SKM-1 (cell line): ENCODE data around the gene ARMCX6.
A peak's percentile ranks its signal among the peaks of the same experiment; 100 is the strongest.
"Not testable (repeated sequence)": the region's sequence is repeated elsewhere in the genome, so short reads cannot be mapped to it uniquely, and the experiment has no call there.

ENCODE experiments used
- DNase-seq: peaks from one replicate; lab custom pipeline; 2025; ENCODE audit not compliant: unreplicated experiment; lab: John Stamatoyannopoulos, UW

The ARMCX6 gene

DNA sequence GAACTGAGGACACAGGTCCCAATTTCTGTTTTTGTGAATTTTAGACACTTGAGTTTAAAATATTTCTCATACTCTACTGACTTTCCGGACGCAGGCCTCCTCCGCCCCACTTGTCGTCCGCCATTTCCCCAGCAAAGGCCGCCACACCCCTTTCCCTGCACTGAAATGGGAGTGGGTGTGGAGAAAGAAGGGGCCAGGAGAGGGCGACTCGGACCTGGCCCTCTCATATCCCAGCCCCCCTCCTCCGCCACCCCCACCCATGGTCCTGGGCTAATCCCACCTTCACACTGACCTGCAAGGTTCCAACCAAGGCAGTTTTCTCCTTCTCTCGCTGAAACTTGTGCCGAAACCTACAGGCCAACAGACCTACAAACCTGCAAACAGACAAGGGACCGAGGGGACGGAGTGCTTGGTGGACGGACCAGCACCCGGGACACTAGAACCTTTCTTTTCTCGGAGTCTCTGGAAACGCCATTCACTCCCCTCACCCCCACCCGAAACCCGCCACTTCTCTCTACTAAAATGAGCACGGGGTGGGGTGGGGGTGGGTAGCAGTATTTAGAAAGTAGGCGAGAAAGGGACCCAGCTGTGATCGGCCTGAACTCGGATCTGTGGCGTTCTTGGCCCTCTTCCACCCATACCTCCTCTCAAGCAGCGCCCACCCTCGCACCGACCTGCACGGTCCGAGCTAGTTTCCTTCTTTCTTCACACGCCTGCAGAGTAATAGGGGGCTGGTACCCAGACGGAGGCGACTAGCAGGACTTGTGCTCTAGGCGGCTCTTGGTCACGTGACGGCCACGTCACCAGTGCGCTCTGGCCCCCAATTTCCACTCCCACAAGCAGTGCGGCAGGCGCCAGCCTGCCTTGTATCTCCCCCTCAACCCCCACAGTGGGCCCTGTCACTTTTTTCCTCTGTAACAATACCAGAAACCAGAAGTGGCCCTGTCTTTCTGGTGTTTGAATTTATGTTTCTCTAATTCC lies at the start of gene ARMCX6:
TSS of gene ARMCX6 (minus strand) at position 790 of the 981 bp plus-strand sequence. CDS start 1,380 bp downstream, outside the sequence.
- no peak for DNase-seq

DNA sequence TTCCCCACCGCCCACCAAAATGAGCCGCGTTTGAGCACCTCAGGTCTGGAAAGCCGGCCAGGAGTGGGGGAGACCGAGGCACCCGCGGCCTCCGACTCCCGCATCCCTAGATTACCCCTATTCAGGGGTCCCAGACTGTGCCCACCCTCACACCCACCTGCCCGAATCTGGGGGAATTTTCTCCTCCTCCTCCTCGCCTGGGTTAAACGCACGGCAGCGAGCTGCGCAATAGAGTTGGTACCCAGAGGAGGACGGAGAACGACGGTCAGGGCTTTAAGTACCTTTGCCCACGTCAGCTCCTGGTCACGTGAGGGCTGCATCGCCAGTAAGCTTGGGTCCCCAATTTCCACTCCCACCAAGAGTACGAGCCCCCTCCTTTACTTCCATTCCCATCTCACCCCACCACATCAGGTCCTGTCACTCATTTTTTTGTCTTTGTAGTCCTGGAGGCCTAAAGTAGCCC lies 41.8 kb upstream of the ARMCX6 start, which contains the start of gene ARMCX2:
TSS of gene ARMCX2 (minus strand) at position 250 of the 463 bp plus-strand sequence. CDS start 2,262 bp downstream, outside the sequence.
- DNase-seq = no peak

DNA sequence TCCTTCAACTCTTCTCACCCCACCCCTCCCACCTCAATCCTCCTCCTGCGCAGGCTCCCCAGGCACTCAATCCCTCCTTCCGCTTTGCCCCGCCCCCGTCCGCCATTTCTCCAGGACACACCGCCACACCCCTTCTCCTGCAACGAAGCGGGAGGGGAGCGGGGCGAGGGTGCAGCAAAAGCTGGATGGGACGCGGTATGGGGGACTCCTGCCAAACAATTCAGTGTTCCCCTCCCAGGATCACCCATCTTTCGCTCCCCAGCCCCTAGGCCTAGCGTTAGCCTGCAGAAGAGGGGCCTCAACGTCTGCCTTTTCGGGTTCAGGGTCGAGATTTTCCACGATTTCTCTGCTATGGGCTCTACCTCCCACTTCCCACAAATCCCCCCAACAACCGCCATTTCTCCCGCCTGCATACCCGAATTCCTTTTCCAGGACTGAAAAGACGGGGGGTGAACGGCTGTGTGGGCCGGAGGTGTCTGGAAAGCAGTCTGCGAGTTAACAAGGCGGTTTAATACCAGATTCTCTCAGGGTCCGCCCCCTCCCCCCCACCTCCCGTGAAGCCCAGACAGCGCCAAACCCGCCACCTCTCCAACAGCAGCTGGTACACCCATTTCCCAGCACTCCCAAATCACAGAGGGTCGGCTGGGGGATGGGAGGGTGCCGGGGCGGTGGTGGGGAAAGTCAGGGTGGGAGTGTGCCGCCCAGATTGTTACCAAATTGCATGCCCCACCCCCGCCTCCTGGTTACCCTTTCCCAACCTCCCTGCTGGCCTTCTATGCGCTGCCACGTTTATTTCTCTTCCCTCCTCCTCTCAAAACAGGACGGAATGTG lies 41.1 kb upstream of the ARMCX6 start:
- no peak for DNase-seq

DNA sequence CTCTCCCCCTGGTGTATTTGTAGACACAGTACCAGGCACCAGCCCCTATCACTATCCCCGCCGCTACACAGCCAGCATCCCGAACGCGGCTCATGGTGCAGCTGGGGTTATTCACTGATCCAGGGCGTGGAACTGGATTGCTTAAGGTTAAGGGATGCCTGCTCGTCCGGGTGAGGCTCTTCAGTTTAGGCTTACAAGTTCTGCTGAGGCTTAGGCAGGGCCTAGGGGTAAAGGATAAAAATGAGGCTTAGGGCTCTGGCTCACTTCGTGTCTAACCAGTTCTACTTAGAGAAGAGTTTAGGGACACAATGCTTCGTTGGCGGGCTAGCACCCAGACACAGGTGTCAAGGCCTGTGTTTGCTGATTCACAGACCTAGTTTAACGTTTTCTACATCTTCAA lies 39.7 kb upstream of the ARMCX6 start:
- DNase-seq = no peak

DNA sequence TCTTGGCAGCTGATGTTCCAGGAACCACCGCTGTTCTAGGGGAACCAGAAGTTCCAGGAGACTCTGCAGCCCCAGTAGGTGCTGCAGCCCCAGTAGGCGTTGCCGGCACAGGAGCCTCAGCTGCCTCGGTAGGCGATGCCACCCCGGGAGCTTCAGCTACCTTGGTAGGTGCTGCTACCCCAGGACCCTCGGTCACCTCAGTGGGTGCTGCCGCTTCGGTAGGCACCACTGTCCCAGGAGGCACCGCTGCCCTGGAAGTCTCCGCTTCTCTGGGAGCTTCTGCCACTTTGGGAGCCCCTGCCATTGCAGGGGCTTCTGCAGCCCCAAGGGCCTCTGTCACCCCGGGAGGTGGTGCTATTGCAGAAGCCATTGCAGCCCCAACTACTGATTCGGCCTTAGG lies 39.0 kb upstream of the ARMCX6 start:
- DNase-seq = no peak

DNA sequence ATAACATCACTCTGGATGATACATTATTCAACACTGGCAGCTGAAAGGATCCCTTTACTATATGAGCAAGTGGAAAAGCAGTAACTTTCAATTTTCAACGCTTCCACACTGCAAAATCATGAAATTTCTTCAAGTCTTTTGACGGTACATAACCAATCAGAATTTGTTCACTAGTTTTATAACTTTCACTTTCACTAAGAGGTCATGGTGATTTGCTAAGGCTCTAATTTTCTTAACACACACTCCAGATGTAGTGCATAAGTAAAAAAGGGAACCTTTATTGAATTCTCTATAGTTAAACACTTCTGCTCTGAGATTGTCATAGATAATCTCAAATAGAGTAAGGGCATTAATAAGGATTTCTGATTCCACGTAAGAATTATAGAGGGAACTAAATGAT lies 37.7 kb upstream of the ARMCX6 start:
- DNase-seq = no peak

DNA sequence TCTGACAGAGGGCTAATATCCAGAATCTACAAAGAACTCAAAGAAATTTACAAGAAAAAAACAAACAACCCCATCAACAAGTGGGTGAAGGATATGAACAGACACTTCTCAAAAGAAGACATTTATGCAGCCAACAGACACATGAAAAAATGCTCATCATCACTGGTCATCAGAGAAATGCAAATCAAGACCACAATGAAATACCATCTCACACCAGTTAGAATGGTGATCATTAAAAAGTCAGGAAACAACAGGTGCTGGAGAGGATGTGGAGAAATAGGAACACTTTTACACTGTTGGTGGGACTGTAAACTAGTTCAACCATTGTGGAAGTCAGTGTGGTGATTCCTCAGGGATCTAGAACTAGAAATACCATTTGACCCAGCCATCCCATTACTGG lies 29.9 kb upstream of the ARMCX6 start:
- DNase-seq = not testable (repeated sequence)

DNA sequence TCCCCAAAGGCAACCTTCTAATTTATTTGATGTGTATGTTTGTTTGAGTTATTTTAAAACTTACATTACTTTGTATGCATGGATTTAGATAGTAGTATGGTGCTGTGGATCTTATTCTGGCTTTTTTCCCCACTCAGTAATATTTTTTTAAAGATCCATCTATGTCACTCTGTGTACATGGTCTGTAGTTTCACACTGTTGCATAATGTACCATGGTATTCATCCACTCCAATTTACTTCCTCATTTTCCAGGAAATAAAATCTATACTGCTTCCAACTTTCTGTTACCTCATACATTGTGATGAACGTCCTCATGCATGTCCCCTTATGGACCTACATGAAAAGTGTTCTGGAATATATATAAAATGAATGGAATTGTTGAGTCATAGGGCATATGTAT lies 24.3 kb upstream of the ARMCX6 start:
- DNase-seq = no peak

DNA sequence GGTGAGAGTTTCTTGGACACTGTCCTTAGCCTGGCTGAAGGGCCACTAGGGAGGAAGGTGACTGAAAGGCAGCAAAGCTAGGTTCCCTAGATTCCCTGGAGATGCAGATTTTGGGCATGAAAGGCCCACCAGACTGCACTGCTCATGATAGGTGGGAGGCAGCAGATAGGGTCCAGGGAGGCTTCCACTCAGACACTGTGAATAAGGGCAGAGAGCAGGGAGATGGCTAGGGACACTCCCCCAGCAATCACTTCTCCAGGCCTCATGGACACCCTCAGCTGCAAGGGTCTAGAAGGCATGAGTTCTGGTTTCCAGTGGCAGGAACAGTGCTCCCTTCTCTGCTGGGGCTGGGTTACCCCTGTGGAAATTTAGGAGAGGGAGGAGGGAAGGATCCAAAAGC lies 21.8 kb upstream of the ARMCX6 start:
- DNase-seq = no peak

DNA sequence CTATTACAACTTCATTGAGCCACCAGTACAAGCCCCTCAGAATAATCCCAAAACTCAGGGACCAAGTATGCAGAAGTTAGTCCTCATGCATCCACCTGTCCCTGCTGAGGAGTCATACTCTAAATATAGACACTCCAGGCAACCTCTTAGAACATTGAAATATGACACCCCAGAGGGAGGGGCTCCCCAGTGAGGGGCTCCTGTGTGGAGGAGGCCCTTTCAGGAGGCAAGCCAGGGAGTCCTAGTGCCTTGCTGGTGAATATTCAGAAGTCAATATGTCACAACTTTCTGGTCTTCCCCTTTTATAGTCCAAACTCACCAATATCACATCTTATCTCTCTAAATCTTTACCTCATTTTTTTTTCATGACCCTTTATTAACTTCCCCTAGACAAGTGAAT lies 1.6 kb upstream of the ARMCX6 start:
- no peak for DNase-seq

DNA sequence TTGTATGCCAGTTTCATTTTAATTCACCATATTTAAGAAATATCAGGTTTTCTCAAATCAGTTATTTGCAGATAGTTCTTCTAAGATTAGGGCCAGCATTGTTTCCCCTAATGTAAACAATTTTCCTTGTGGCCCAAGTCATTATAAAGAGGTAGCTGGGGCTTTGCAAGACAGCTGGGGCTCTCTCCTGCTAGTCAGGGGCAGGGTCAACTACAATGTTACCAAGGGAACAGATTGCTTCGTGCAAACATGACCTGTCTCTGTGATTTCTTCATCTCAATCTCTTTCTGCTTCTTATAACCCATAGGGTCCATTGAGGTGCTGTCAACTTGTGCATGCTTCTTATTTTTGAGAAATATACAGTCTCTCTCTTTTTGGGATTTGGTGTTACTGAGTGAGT lies 12.1 kb downstream of the ARMCX6 start:
- DNase-seq = no peak

DNA sequence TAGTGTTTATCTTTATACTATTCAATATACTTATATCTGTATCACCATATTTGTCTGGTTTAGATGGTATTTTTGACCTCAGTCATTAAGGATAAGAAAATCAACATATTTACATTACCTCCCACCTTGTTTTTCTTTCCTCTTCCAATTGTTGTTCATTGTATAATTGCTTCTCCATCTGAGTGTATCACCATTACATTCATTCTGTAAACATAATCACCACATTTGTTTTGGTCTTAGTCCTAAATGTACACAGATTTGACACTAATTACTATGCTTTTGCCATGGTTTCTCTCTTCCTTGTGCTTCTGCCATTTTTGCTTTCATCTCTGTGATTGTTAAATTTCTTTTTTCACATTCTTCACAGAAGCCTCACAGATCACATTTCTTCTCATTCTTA lies 12.7 kb downstream of the ARMCX6 start:
- no peak for DNase-seq

DNA sequence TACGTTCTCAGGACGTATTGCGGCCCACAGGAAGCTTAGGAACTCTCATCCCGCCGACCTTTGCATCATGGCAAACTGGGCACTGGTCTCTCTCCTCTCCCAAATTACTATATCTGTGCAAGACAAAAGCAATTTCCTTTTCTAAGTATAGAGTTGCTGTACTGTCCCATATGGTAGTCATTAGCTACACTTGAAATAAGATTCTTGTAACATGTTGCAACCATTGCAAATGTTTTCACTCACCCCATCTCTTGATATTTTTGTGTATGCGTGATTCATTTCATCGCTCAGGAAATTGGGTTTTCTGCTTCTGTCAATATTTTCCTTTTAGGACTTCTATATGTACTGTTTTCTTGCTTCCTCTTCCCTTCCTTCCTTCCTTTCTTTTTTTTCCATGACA lies 15.7 kb downstream of the ARMCX6 start:
- no peak for DNase-seq

DNA sequence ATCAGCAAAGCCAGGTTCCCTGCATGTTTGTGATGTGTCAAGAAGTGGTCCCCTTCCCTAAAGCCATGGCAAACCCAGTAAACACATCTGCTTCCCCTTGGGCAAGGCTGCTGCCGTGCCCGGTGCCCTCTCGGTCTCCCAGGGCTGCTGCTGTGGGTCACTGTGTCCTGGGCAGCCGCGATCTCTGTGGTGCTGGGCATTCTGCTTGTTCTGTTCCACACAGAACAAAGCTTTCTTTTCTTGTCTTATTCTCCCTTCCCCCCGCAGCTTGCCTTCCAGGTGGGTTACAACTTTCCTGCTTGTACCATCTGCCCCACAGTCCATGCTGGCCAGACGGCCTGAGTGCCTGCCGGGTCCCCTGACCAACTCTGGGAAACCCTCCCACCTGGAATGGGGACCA lies 18.2 kb downstream of the ARMCX6 start:
- DNase-seq = not testable (repeated sequence)

DNA sequence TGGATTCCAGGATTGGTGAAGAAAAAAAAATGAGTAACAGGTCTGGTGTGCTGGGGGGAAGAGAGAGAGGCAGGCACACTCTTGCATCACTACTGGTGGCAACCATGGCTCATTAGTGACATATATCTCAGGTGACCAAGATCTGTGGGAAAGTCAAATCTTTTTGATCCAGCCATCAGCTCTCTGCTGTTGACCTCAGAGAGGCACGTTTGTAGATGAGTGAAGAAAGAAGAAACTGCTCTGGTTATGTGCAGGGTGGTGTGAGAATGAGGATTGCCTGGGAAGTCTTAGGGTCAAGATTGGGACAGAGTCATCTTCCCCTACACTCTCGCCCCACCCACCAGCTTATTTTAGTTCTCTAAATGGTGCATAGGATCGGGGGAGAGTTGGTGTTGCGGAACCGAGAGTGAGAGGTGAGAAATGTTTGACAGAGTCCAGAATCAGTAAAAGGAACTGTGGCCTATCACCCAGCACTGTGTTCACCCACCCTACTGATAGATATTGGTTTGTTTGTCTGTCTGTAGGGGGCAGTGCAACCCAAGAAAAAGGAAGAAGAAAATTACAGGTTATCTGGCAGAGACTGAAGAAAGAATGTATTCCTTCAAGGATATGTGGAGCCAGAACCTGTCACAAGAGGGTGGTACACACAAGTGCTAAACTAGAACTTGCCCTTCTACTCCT lies 21.9 kb downstream of the ARMCX6 start:
- peak; percentile 28 for DNase-seq
